Mesendoderm (in vitro differentiated cells): ENCODE measurements around the gene MRPL53. TPM values are rescaled to one million over a fixed set of nuclear protein-coding genes. Genes with fewer than 3 reads are reported as not detected.

Experiments used
- DNase-seq: peaks from one replicate; pipeline ENCODE4 v3.0.0; 2013
- H2AK5ac ChIP-seq: 2 replicates; pipeline ENCODE4 v1.6.1; 2013; ENCODE audit warnings: low read length, inconsistent platforms
- H2BK120ac ChIP-seq: 2 replicates; pipeline ENCODE4 v1.6.1; 2013; ENCODE audit warnings: low read depth, mild to moderate bottlenecking, low read length, moderate library complexity, mixed read lengths
- H2BK15ac ChIP-seq: replicated peaks from 2 replicates; pipeline ENCODE4 v1.6.1; 2013; ENCODE audit warnings: low read depth, mild to moderate bottlenecking, moderate library complexity
- H2BK5ac ChIP-seq: 2 replicates; pipeline ENCODE4 v1.6.1; 2013; ENCODE audit warnings: low read length, inconsistent platforms
- H3K18ac ChIP-seq: 2 replicates; pipeline ENCODE4 v1.6.1; 2013; ENCODE audit warnings: mild to moderate bottlenecking, low read length, mixed read lengths
- H3K23ac ChIP-seq: one replicate; pipeline ENCODE4 v1.6.1; 2013; ENCODE audit warnings: low read length
- H3K27ac ChIP-seq: 2 replicates; pipeline ENCODE4 v1.5.1; 2013; ENCODE audit warnings: low read depth, mild to moderate bottlenecking, inconsistent platforms, low read length, moderate library complexity
- H3K27me3 ChIP-seq: 2 replicates; pipeline ENCODE4 v1.6.1; 2013; ENCODE audit warnings: low read length, control low read depth, mild to moderate bottlenecking, inconsistent platforms; ENCODE audit not compliant: insufficient read depth, poor library complexity
- H3K36me3 ChIP-seq: 2 replicates; pipeline ENCODE4 v1.6.1; 2013; ENCODE audit warnings: low read length, inconsistent platforms; ENCODE audit not compliant: control insufficient read depth, insufficient read depth
- H3K4ac ChIP-seq: one replicate; pipeline ENCODE4 v1.6.1; 2013; ENCODE audit warnings: low read depth, mild to moderate bottlenecking, low read length, moderate library complexity
- H3K4me1 ChIP-seq: 2 replicates; pipeline ENCODE4 v1.6.1; 2013; ENCODE audit warnings: low read depth, low read length, inconsistent platforms; ENCODE audit not compliant: control insufficient read depth
- H3K4me2 ChIP-seq: 2 replicates; pipeline ENCODE4 v1.6.1; 2013; ENCODE audit warnings: low read length
- H3K4me3 ChIP-seq: 2 replicates; pipeline ENCODE4 v1.5.1; 2013; ENCODE audit warnings: mild to moderate bottlenecking, low read length
- H3K56ac ChIP-seq: one replicate; pipeline ENCODE4 v1.6.1; 2013; ENCODE audit warnings: low read length
- H3K79me1 ChIP-seq: 2 replicates; pipeline ENCODE4 v1.6.1; 2013; ENCODE audit warnings: low read length, inconsistent platforms
- H3K79me2 ChIP-seq: 2 replicates; pipeline ENCODE4 v1.6.1; 2013; ENCODE audit warnings: mild to moderate bottlenecking, low read length; ENCODE audit not compliant: control insufficient read depth, insufficient read depth
- H3K9ac ChIP-seq: 2 replicates; pipeline ENCODE4 v1.6.1; 2013; ENCODE audit warnings: low read length, inconsistent platforms
- H4K5ac ChIP-seq: one replicate; pipeline ENCODE4 v1.6.1; 2013; ENCODE audit warnings: low read length
- H4K8ac ChIP-seq: one replicate; pipeline ENCODE4 v1.6.1; 2013; ENCODE audit warnings: low read depth, mild to moderate bottlenecking, control low read depth, low read length, moderate library complexity
- WGBS: extraction: QIAGEN DNeasy Blood & Tissue Kit; methylation state at CpG from one replicate; pipeline ENCODE4 v1.1.7; 2013; ENCODE audit warnings: low lambda C conversion rate, missing lambda C conversion rate; ENCODE audit not compliant: insufficient coverage; ENCODE audit errors: extremely low coverage; 5-methylcytosine and 5-hydroxymethylcytosine counted together
- polyA plus RNA-seq, 2 experiments: library from polyadenylated mRNA; stranded (reverse); fragments of 200-250 nt; gene quantifications; one replicate each; pipeline ENCODE4 v1.2.3, GENCODE V29; 2013

The MRPL53 gene
- polyA plus RNA-seq (2013, experiment 1 of 2): 70.2 TPM
- polyA plus RNA-seq (2013, experiment 2 of 2): 67.5 TPM

DNA sequence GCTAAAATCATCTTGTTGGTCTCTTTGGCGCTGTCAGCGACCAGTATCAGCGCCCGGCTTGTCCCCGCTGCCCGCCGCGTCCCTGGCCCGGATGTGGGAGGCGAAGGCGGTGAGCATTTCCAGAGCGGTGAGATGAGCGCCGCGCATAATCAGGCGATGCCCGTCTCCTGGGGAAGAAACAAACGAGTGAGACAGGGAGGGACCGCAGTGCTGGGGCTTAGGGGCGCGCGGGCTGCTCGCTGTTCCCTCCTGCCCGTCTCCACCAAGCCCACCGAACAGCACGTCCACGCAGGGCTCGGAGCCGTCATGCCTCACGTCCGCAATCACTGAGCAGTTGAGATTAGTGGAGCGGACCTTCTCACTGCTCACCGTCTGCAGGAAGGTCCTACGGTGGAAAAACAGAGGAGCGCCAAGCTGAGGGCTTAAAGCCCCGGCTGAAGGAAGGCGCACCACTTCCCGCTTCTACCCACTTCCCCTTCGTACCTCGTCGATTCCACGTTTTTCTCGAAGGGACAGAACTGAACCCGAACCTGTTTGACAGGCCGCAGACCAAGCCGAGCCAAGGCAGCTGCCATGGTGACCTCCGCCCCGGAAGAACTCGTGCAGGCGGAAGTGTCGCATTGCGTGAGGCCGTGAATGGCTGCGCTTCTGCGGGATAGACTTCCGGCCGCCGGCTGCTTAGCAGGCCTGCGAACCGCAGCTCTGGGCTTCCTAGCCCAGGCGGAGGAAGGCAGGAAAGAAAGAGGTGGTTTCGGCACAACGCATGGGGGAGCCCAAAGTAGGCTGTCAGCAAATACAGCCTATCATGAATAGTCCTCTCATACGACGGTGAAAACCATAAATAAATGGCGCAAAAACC is at the start of gene MRPL53:
Gene MRPL53, minus strand, starts transcription at position 595 of the 859 bp plus-strand sequence. Its CDS starts 20 bp downstream, at position 575.
- Histone ChIP-seq H4K5ac (peak within 1 kb of the TSS; percentile 47), H3K56ac (peak within 1 kb of the TSS; percentile 100), H3K9ac (peak within 1 kb of the TSS; percentile 97), H2AK5ac (no peak within 1 kb of the TSS), H2BK15ac (no peak within 1 kb of the TSS), H3K27ac (peak within 1 kb of the TSS; percentile 78), H3K4me2 (peak within 1 kb of the TSS; percentile 69), H3K4ac (no peak within 1 kb of the TSS), H4K8ac (no peak within 1 kb of the TSS), H3K23ac (peak within 1 kb of the TSS; percentile 97), H3K4me1 (no peaks in the 10 kb centered on the region), H3K79me2 (no peaks in the 10 kb centered on the region), H2BK5ac (peak within 1 kb of the TSS; percentile 74), H3K27me3 (no peaks in the 10 kb centered on the region), H3K18ac (peak within 1 kb of the TSS; percentile 52), H2BK120ac (no peak within 1 kb of the TSS), H3K36me3 (peaks cover 5% of the 10 kb centered on the region), H3K79me1 (no peaks in the 10 kb centered on the region), H3K4me3 (peak within 1 kb of the TSS; percentile 94)
- peak; percentile 98 for DNase-seq
- WGBS: no CpG with 5 or more reads among the region's 66 CpGs

DNA sequence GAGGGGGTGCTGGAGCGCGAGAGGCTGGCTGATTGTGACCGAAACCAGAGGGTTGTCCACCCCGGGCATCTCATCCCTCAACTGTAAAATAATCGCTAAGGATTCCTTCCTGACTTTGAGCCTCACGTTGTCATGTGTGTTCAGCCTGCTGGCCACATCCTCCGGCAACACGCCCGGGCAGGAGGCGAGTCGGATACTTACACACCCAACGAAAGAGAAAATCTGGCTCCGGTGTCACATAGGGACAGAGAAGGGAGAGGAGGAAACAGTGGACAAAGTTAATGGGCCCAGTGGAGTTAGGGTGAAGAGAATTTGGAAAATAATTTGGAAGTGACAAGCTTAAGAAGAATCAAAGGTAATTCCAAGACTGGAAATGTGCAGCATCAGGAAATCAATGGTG is 44.2 kb upstream of the MRPL53 start:
- no peak overlapping the region for H3K4me3 ChIP-seq
- no CpG with 5 or more reads among the region's 13 CpGs for whole genome bisulfite sequencing

GRCh38 chr2:74515981-74516633 is 43.6 kb upstream of the MRPL53 start:
- Histone ChIP-seq H4K5ac (no peak overlapping the region), H4K8ac (no peak overlapping the region), H2BK15ac (no peak overlapping the region), H3K27ac (no peak overlapping the region), H3K79me1 (no peaks in the 10 kb centered on the region), H3K18ac (no peak overlapping the region), H2BK120ac (no peak overlapping the region), H3K4me1 (peaks cover 3% of the 10 kb centered on the region), H3K56ac (peak overlapping the region; percentile 67), H3K27me3 (peaks cover 73% of the 10 kb centered on the region), H2AK5ac (no peak overlapping the region), H3K79me2 (no peaks in the 10 kb centered on the region), H3K4me2 (no peak overlapping the region), H2BK5ac (no peak overlapping the region), H3K4ac (no peak overlapping the region), H3K23ac (no peak overlapping the region), H3K9ac (peak overlapping the region; percentile 13), H3K4me3 (no peak overlapping the region), H3K36me3 (no peaks in the 10 kb centered on the region)
- WGBS: no CpG with 5 or more reads among the region's 72 CpGs
- DNase-seq: peak; percentile 88

More for the DNA sequence above, 44.2 kb upstream of the MRPL53 start:
- Histone ChIP-seq H3K27ac (no peak overlapping the region), H3K18ac (no peak overlapping the region), H2AK5ac (no peak overlapping the region), H3K4ac (no peak overlapping the region), H2BK5ac (no peak overlapping the region), H3K4me1 (peaks cover 3% of the 10 kb centered on the region), H4K5ac (no peak overlapping the region), H3K36me3 (no peaks in the 10 kb centered on the region), H3K56ac (no peak overlapping the region), H3K79me2 (no peaks in the 10 kb centered on the region), H3K23ac (no peak overlapping the region), H2BK15ac (no peak overlapping the region), H3K4me2 (no peak overlapping the region), H3K79me1 (no peaks in the 10 kb centered on the region), H3K9ac (no peak overlapping the region), H3K27me3 (peaks cover 68% of the 10 kb centered on the region), H4K8ac (no peak overlapping the region), H2BK120ac (no peak overlapping the region)
- no peak for DNase-seq

GRCh38 chr2:74515271-74515980 is 42.9 kb upstream of the MRPL53 start:
- peaks cover 78% of the 10 kb centered on the region for H3K27me3 ChIP-seq
- no peak overlapping the region for H3K18ac ChIP-seq
- H3K4ac ChIP-seq: no peak overlapping the region
- peak overlapping the region; percentile 66 for H3K23ac ChIP-seq
- H3K4me3 ChIP-seq: no peak overlapping the region
- no peak overlapping the region for H2BK15ac ChIP-seq
- no peaks in the 10 kb centered on the region for H3K79me2 ChIP-seq
- peak; percentile 59 for DNase-seq
- no peak overlapping the region for H3K9ac ChIP-seq
- no peak overlapping the region for H2BK120ac ChIP-seq
- H3K36me3 ChIP-seq: no peaks in the 10 kb centered on the region
- no peaks in the 10 kb centered on the region for H3K79me1 ChIP-seq
- H3K27ac ChIP-seq: no peak overlapping the region
- peak overlapping the region; percentile 67 for H3K56ac ChIP-seq
- no peak overlapping the region for H2AK5ac ChIP-seq
- H3K4me2 ChIP-seq: no peak overlapping the region
- no peak overlapping the region for H4K5ac ChIP-seq
- no peak overlapping the region for H2BK5ac ChIP-seq
- H3K4me1 ChIP-seq: peaks cover 3% of the 10 kb centered on the region
- no peak overlapping the region for H4K8ac ChIP-seq
- no CpG with 5 or more reads among the region's 60 CpGs for WGBS

DNA sequence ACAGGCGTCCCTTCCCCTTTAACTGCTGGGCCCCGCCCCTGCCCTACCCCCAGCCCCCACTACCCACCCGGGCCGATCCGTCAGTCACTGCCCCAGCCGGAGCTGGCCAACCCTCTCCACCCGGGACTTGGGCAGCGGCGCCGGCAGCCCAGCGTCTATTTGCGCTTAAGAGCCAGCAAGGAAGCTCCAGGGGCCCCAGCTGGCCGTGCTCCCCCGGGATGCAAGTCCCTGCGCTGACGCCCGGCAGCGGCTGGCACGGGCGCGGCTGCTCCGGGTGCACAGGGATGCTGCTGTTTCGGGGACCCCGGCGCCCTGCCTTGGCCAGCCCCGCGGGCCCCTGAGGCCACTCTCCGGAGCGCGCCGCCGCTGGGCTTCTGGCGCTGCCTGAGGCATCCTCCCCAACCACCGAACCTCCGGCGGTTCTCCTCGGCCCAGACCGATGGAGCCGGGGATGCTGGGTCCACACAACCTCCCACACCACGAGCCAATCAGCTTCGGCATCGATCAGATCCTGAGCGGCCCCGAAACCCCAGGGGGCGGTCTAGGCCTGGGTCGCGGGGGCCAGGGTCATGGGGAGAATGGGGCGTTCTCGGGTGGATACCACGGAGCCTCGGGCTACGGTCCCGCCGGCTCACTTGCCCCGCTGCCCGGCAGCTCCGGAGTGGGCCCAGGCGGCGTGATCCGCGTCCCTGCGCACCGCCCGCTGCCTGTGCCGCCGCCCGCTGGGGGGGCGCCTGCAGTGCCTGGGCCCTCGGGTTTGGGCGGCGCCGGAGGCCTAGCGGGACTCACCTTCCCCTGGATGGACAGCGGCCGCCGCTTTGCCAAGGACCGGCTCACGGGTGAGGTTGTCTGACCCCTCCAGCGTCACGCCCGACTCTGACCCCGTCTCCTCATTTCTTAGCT is 42.1 kb upstream of the MRPL53 start, which contains the start of gene TLX2:
Gene TLX2, plus strand, starts transcription at position 83 of the 903 bp plus-strand sequence. Its CDS starts 357 bp downstream, at position 440.
- Histone ChIP-seq H3K23ac (peak within 1 kb of the TSS; percentile 66), H4K5ac (no peak within 1 kb of the TSS), H2BK15ac (no peak within 1 kb of the TSS), H3K27ac (no peak within 1 kb of the TSS), H4K8ac (no peak within 1 kb of the TSS), H2BK120ac (no peak within 1 kb of the TSS), H3K79me1 (no peaks in the 10 kb centered on the region), H3K36me3 (no peaks in the 10 kb centered on the region), H3K79me2 (no peaks in the 10 kb centered on the region), H3K4me3 (no peak within 1 kb of the TSS), H3K4ac (no peak within 1 kb of the TSS), H3K4me2 (peak within 1 kb of the TSS; percentile 29), H2BK5ac (no peak within 1 kb of the TSS), H3K27me3 (peaks cover 82% of the 10 kb centered on the region), H2AK5ac (no peak within 1 kb of the TSS), H3K9ac (no peak within 1 kb of the TSS), H3K18ac (no peak within 1 kb of the TSS), H3K56ac (peak within 1 kb of the TSS; percentile 67), H3K4me1 (peaks cover 3% of the 10 kb centered on the region)
- no peak for DNase-seq
- no CpG with 5 or more reads among the region's 82 CpGs for WGBS
